Measurements from ENCODE around the gene CLASP1. TPM values are rescaled to one million over a fixed set of nuclear protein-coding genes. Genes with fewer than 3 reads are reported as not detected.

The CLASP1 gene
- total RNA-seq, 1 donor from 2014 or later: 95.1 TPM

GRCh38 chr2:121670181-121670580, 20.9 kb upstream of the CLASP1 start:
- H3K4me1 Mint-ChIP-seq (ENCODE audit: unreplicated experiment): no peaks in the 10 kb centered on the region
- peaks cover 3% of the 10 kb centered on the region for H3K27me3 Mint-ChIP-seq (ENCODE audit: unreplicated experiment)
- H3K9me3 Mint-ChIP-seq (ENCODE audit: unreplicated experiment): no peaks in the 10 kb centered on the region
- H3K36me3 Mint-ChIP-seq (ENCODE audit: low read depth, unreplicated experiment): peaks cover 4% of the 10 kb centered on the region
- H3K4me3 Mint-ChIP-seq (ENCODE audit: unreplicated experiment): no peak overlapping the region
- no peak for TF ChIP-seq CTCF (IDR thresholded peaks at IDR 0.05; ENCODE audit: unreplicated experiment)
- no peak for DNase-seq (ENCODE audit: low spot score)
- H3K27ac Mint-ChIP-seq (ENCODE audit: unreplicated experiment): no peak overlapping the region

GRCh38 chr2:121667618-121668017, 18.4 kb upstream of the CLASP1 start:
- no peak overlapping the region for H3K4me3 Mint-ChIP-seq (ENCODE audit: unreplicated experiment)
- H3K27me3 Mint-ChIP-seq (ENCODE audit: unreplicated experiment): peaks cover 3% of the 10 kb centered on the region
- no peaks in the 10 kb centered on the region for H3K9me3 Mint-ChIP-seq (ENCODE audit: unreplicated experiment)
- no peak for TF ChIP-seq CTCF (IDR thresholded peaks at IDR 0.05; ENCODE audit: unreplicated experiment)
- H3K36me3 Mint-ChIP-seq (ENCODE audit: low read depth, unreplicated experiment): no peaks in the 10 kb centered on the region
- H3K27ac Mint-ChIP-seq (ENCODE audit: unreplicated experiment): no peak overlapping the region
- DNase-seq (ENCODE audit: low spot score): no peak
- no peaks in the 10 kb centered on the region for H3K4me1 Mint-ChIP-seq (ENCODE audit: unreplicated experiment)

- Mint-ChIP-seq H3K4me1 (ENCODE audit: unreplicated experiment) (no peaks in the 10 kb centered on the region), H3K9me3 (ENCODE audit: unreplicated experiment) (no peaks in the 10 kb centered on the region), H3K36me3 (ENCODE audit: low read depth, unreplicated experiment) (no peaks in the 10 kb centered on the region), H3K27me3 (ENCODE audit: unreplicated experiment) (peaks cover 3% of the 10 kb centered on the region), H3K4me3 (ENCODE audit: unreplicated experiment) (no peak overlapping the region), H3K27ac (ENCODE audit: unreplicated experiment) (no peak overlapping the region)
- no peak for DNase-seq (ENCODE audit: low spot score)
- TF ChIP-seq CTCF (IDR thresholded peaks at IDR 0.05; ENCODE audit: unreplicated experiment): no peak
Observed at GRCh38 chr2:121666042-121666441, 16.8 kb upstream of the CLASP1 start.

GRCh38 chr2:121665504-121665903, 16.2 kb upstream of the CLASP1 start:
- Mint-ChIP-seq H3K9me3 (ENCODE audit: unreplicated experiment) (no peaks in the 10 kb centered on the region), H3K27me3 (ENCODE audit: unreplicated experiment) (peaks cover 3% of the 10 kb centered on the region), H3K4me1 (ENCODE audit: unreplicated experiment) (no peaks in the 10 kb centered on the region), H3K4me3 (ENCODE audit: unreplicated experiment) (no peak overlapping the region), H3K36me3 (ENCODE audit: low read depth, unreplicated experiment) (no peaks in the 10 kb centered on the region), H3K27ac (ENCODE audit: unreplicated experiment) (no peak overlapping the region)
- TF ChIP-seq CTCF (IDR thresholded peaks at IDR 0.05; ENCODE audit: unreplicated experiment): no peak
- DNase-seq (ENCODE audit: low spot score): no peak

GRCh38 chr2:121664713-121665112, 15.5 kb upstream of the CLASP1 start:
- H3K9me3 Mint-ChIP-seq (ENCODE audit: unreplicated experiment): no peaks in the 10 kb centered on the region
- no peaks in the 10 kb centered on the region for H3K36me3 Mint-ChIP-seq (ENCODE audit: low read depth, unreplicated experiment)
- no peaks in the 10 kb centered on the region for H3K27me3 Mint-ChIP-seq (ENCODE audit: unreplicated experiment)
- H3K4me3 Mint-ChIP-seq (ENCODE audit: unreplicated experiment): no peak overlapping the region
- no peak for DNase-seq (ENCODE audit: low spot score)
- no peak for TF ChIP-seq CTCF (IDR thresholded peaks at IDR 0.05; ENCODE audit: unreplicated experiment)
- no peak overlapping the region for H3K27ac Mint-ChIP-seq (ENCODE audit: unreplicated experiment)
- no peaks in the 10 kb centered on the region for H3K4me1 Mint-ChIP-seq (ENCODE audit: unreplicated experiment)
